H1 (cell line): ENCODE data around the gene ATMIN. TPM values are rescaled to one million over a fixed set of nuclear protein-coding genes. Genes with fewer than 3 reads are reported as not detected.

Experiments
- CTCF ChIP-seq, 3 experiments: IDR thresholded peaks; 1 replicate in 2 of 3; 2 replicates in 1 of 3; pipeline versions ENCODE4 v1.5.1 to v1.6.1; 2011; ENCODE audit warnings: low read length in 3 of 3, mild to moderate bottlenecking in 3 of 3, inconsistent platforms in 2 of 3, low read depth in 1 of 3, moderate library complexity in 1 of 3; ENCODE audit not compliant: insufficient read depth in 1 of 3; ENCODE audit errors: control extremely low read depth in 1 of 3
- polyA plus RNA-seq, 7 experiments: library from polyadenylated mRNA; depleted of rRNA in 3 of 7; stranded (reverse) in 5 of 7; unstranded in 2 of 7; fragments of >200 nt in 5 of 7; fragments of 200-250 nt in 2 of 7; gene quantifications; 1 replicate in 5 of 7; 2 replicates in 1 of 7; 4 replicates in 1 of 7; pipeline versions ENCODE4 v1.2.1 to v1.2.3, GENCODE V29; 2011 to 2013; ENCODE audit warnings: missing spikeins in 2 of 7, mixed read lengths in 2 of 7
- total RNA-seq: library from RNA; stranded (reverse); fragmentation: NEBNext Ultra II Directional; extraction: Animal tissue kit (Norgen Biotek cat#: 25700); gene quantifications from 2 replicates; pipeline ENCODE4 v1.2.1, GENCODE V29; 2021

Gene ATMIN
- total and polyA plus RNA-seq, 2 of the 8 experiments (the other 6 are each of a cell fraction or from before 2014, with no cell fraction given), result 34.8 to 59.8 TPM

- TF ChIP-seq CTCF (IDR thresholded peaks at IDR 0.05; ENCODE audit: control extremely low read depth in 1 of 3, insufficient read depth in 1 of 3, low read depth in 1 of 3, low read length in 3 of 3), result no peak
These were observed 5.2 kb downstream of the ATMIN start (continued) for GRCh38 chr16:81040842-81041241.
